Measurements from ENCODE around the gene GSK3A.

The GSK3A gene

DNA sequence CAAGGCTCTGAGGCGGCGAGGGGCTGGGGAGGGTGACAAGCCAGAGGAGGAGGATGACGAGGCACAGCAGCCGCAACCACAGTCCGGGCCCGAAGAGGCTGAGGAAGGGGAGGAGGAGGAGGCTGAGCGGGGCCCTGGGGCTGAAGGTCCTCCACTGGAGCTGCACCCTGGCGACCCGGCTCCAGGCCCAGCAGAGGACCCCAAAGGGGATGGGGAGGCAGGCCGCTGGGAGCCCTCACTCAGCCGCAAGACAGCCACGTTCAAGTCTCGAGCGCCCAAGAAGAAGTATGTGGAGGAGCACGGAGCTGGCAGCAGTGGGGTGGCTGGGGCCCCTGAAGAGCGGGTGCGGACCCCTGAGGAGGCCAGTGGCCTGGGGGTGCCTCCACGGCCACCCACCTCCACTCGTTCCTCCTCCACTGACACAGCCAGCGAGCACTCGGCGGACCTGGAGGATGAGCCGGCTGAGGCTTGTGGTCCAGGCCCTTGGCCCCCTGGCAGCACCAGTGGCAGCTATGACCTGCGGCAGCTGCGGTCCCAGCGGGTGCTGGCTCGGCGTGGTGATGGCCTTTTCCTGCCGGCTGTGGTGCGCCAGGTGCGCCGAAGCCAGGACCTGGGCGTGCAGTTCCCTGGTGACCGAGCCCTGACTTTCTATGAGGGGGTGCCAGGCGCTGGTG is 29.6 kb upstream of the GSK3A start:
- no peak overlapping the region for H3K4me3 ChIP-seq (replicated peaks; ENCODE audit: low read depth, low read length)
- no peak for DNase-seq (ENCODE audit: extremely low read depth, low read depth)
- TF ChIP-seq, protein P1, sequence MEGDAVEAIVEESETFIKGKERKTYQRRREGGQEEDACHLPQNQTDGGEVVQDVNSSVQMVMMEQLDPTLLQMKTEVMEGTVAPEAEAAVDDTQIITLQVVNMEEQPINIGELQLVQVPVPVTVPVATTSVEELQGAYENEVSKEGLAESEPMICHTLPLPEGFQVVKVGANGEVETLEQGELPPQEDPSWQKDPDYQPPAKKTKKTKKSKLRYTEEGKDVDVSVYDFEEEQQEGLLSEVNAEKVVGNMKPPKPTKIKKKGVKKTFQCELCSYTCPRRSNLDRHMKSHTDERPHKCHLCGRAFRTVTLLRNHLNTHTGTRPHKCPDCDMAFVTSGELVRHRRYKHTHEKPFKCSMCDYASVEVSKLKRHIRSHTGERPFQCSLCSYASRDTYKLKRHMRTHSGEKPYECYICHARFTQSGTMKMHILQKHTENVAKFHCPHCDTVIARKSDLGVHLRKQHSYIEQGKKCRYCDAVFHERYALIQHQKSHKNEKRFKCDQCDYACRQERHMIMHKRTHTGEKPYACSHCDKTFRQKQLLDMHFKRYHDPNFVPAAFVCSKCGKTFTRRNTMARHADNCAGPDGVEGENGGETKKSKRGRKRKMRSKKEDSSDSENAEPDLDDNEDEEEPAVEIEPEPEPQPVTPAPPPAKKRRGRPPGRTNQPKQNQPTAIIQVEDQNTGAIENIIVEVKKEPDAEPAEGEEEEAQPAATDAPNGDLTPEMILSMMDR (IDR thresholded peaks at IDR 0.05; ENCODE audit: low read depth, low read length, missing control alignments): no peak

DNA sequence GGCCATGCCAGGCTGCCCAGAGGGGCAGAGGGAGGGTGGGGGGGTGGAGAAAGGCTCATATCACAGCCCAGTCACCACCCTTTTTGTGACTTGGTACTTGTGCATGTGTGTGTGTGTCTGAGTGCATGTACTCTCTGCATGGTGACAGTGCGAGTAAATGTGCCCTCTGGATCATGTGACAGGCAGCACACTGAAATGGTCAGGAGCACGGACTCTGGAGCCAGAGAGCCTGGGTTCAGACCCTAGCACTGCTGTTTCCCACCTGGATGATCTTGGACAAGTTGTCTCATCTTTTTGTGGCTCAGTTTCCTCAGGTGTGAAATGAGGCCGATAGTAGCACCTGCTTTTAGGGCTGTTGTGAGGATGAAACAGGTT is 28.6 kb upstream of the GSK3A start:
- no peak for DNase-seq (ENCODE audit: extremely low read depth, low read depth)
- H3K4me3 ChIP-seq (replicated peaks; ENCODE audit: low read depth, low read length): peak overlapping the region; percentile 69
- TF ChIP-seq, protein P1 (IDR thresholded peaks at IDR 0.05; ENCODE audit: low read depth, low read length, missing control alignments): no peak

DNA sequence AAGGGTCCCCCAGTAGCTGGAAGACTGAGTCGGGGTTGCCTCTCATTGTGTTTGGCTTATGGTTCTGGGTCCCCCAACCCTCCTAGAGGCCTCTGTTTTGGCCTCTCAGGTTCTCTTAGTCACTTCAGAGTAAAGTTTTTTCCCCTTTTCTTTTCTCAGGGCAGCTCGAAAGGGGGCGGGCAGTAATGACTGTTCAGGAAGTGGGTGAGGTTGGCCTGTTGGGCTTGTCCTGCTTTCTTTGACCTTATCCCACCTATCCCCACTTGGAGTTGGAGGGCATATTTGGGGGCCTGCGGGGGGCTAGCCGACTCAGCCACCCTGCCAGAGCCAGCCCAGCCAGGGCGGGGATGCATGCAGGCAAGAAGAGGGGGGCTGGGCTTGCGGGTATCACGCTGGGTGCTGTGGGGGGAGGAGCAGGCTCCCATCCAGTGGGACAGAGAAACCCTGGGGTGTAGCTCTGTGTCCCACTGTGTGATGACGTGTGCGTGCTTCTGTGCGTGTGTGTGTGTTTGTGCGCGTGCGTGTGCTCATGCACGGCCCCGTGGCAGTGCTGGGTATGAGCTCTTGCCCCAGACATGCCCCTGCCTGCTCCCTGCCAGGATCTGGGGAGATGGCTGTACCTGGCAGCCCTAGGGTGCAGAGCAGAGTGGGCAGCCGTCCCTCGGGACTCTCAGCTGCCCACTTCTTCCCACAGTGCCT is 28.1 kb upstream of the GSK3A start:
- H3K4me3 ChIP-seq (replicated peaks; ENCODE audit: low read depth, low read length): peak overlapping the region; percentile 69
- DNase-seq (ENCODE audit: extremely low read depth, low read depth): no peak

DNA sequence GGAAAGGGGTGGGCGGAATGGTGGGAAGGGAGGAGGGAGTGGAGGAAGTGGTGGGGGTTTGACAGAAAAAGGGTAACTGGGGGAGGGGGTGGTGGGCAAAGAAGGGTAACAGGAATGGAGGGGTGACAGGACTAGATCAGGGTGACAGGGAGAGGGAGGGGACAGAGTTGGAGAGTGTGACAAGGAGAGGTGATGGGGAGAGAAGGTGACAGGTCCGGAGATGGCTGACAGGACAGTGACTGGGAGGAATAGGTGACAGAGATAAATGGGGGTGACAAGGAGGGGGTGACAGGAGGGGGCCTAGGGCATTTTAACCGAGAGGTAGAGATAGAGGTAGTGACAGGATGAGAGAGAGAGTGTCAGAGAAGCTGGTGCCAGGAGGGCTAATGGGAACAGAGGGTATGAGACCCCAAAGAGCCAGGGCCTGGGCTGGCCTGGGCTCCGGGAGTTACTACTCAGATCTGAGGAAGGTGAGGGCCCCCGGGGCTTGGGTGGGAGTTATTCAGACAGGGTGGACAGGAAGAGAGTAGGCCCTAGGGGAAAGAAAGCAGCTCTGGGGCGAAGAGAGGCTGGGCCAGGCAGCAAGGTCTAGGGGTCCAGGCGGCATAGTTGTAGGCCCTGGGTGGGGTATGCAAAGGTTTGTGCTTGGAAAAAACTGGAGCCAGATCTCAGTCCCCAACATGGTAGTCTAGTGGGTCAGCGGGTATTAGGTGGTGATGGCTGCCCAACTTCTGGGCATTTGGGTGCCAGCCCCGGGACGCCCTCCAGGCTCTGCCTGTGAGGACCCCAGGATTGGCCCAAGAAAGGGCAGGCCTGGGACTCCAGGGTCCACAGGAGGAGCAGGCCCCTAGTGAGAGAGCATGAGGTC is 27.3 kb upstream of the GSK3A start:
- no peak for DNase-seq (ENCODE audit: extremely low read depth, low read depth)
- TF ChIP-seq, protein P1 (IDR thresholded peaks at IDR 0.05; ENCODE audit: low read depth, low read length, missing control alignments): no peak

More for the DNA sequence above, 28.1 kb upstream of the GSK3A start:
- TF ChIP-seq, protein P1 (IDR thresholded peaks at IDR 0.05; ENCODE audit: low read depth, low read length, missing control alignments): no peak

DNA sequence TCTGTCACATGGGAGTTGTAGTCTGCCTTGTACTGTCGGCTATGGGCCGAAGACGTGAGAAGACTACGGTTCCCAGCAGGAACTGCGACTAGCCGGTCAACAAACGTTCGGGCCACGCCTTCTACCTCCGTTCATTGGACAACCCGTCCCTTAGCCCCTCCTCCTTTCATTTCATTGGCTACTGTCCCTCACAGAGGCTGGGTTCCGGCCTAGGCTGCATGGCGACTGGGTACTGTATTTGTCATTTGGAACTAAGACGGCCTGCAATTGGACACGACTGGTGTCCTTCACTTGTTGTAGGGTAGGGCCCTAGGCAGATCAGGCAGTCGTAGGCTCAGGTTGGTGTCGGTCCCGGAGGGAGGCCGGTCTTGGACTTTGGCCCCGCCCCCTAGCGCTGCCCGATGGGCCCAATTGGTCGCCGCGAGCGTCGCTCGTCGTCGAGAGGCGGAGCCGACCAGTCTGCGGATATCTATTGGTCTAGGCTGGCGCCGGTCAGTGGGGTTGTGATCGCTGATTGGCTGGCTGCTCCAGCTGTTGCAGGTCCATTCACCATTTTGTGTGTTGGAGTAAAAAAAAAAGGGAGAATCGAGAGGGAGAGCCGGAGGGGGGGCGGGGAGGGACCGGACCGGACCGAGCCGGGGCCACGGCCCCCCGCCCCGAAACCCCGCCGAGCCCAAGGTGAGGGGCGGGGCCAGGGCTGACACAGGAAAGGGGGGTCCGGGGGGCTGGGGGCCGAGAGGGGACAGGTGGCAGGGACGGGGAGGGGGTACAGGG is 26.5 kb upstream of the GSK3A start, which contains the start of gene CIC:
CIC (plus strand) TSS at position 549 of the 774 bp plus-strand sequence. CDS start 2,532 bp downstream, outside the sequence.
- TF ChIP-seq, protein P1 (IDR thresholded peaks at IDR 0.05; ENCODE audit: low read depth, low read length, missing control alignments): no peak
- H3K4me3 ChIP-seq (replicated peaks; ENCODE audit: low read depth, low read length): peak within 1 kb of the TSS; percentile 69
- peak; percentile 100 for DNase-seq (ENCODE audit: extremely low read depth, low read depth)

More for the DNA sequence above, 27.3 kb upstream of the GSK3A start:
- peak overlapping the region; percentile 69 for H3K4me3 ChIP-seq (replicated peaks; ENCODE audit: low read depth, low read length)

DNA sequence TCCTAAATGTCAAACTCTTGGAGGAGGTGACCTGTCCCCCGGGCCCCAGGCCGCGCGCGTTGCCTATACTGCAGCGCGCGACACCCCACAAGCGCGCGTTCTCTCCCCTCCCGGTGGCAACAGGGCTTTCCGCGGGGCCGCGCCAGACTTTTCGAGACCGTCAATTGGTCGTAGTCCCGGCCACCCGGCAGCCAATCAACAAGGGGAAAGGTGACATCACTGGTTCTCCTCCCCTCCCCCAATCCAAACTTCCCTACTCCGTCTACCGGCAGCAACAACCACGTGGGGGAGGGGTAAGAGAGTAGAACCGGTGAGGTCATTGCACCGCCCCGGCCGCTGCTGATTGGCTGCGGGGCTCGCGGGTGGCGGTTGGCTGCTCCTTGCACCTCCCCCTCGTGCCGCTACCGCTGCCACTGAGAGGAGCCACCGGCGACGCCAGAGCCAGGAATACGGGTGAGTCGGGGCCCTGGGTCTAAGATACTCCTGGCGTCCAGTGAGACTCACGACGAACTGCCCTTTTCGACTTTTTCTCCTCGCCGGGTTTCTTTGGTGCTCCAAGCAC is 25.8 kb upstream of the GSK3A start:
- DNase-seq (ENCODE audit: extremely low read depth, low read depth): peak; percentile 99
- H3K4me3 ChIP-seq (replicated peaks; ENCODE audit: low read depth, low read length): peak overlapping the region; percentile 69
- TF ChIP-seq, protein P1 (IDR thresholded peaks at IDR 0.05; ENCODE audit: low read depth, low read length, missing control alignments): no peak
